ENCODE measurements around the gene NCOA1.
"Not testable (repeated sequence)": the region's sequence is repeated elsewhere in the genome, so short reads cannot be mapped to it uniquely, and the experiment has no call there.

Gene NCOA1

GRCh38 chr2:24577481-24577880 lies 86.4 kb downstream of the NCOA1 start:
- DNase-seq (ENCODE audit: low spot score): no peak

- DNase-seq (ENCODE audit: low spot score): no peak
Observed at GRCh38 chr2:24579053-24579803, 88.2 kb downstream of the NCOA1 start.

- no peak for DNase-seq (ENCODE audit: low spot score)
Observed at GRCh38 chr2:24580561-24580960, 89.5 kb downstream of the NCOA1 start.

GRCh38 chr2:24581971-24582370 lies 90.9 kb downstream of the NCOA1 start:
- DNase-seq (ENCODE audit: low spot score): not testable (repeated sequence)

GRCh38 chr2:24586955-24587354 lies 95.9 kb downstream of the NCOA1 start:
- no peak for DNase-seq (ENCODE audit: low spot score)

GRCh38 chr2:24588294-24588693 lies 97.2 kb downstream of the NCOA1 start:
- no peak for DNase-seq (ENCODE audit: low spot score)

- DNase-seq (ENCODE audit: low spot score): no peak
Observed at GRCh38 chr2:24592441-24593100, 101.5 kb downstream of the NCOA1 start.

- no peak for DNase-seq (ENCODE audit: low spot score)
Observed at GRCh38 chr2:24594283-24594682, 103.2 kb downstream of the NCOA1 start.

GRCh38 chr2:24597181-24597870 lies 106.3 kb downstream of the NCOA1 start:
- DNase-seq (ENCODE audit: low spot score): no peak

- DNase-seq (ENCODE audit: low spot score): not testable (repeated sequence)
Observed at GRCh38 chr2:24600140-24600539, 109.1 kb downstream of the NCOA1 start.

GRCh38 chr2:24611631-24612030 lies 120.6 kb downstream of the NCOA1 start:
- no peak for DNase-seq (ENCODE audit: low spot score)

- DNase-seq (ENCODE audit: low spot score): peak; percentile 14
Observed at GRCh38 chr2:24613154-24613814, 122.2 kb downstream of the NCOA1 start.

GRCh38 chr2:24616616-24617015 lies 125.6 kb downstream of the NCOA1 start:
- no peak for DNase-seq (ENCODE audit: low spot score)

GRCh38 chr2:24617424-24617823 lies 126.4 kb downstream of the NCOA1 start:
- DNase-seq (ENCODE audit: low spot score): no peak

GRCh38 chr2:24618144-24618543 lies 127.1 kb downstream of the NCOA1 start:
- DNase-seq (ENCODE audit: low spot score): no peak

- DNase-seq (ENCODE audit: low spot score): no peak
Observed at GRCh38 chr2:24618680-24619079, 127.6 kb downstream of the NCOA1 start.

- DNase-seq (ENCODE audit: low spot score): no peak
Observed at GRCh38 chr2:24620936-24621335, 129.9 kb downstream of the NCOA1 start.

GRCh38 chr2:24621779-24622538 lies 130.9 kb downstream of the NCOA1 start:
- no peak for DNase-seq (ENCODE audit: low spot score)

- no peak for DNase-seq (ENCODE audit: low spot score)
Observed at GRCh38 chr2:24623535-24623934, 132.5 kb downstream of the NCOA1 start.

- no peak for DNase-seq (ENCODE audit: low spot score)
Observed at GRCh38 chr2:24625728-24626127, 134.7 kb downstream of the NCOA1 start.

GRCh38 chr2:24626131-24626530 lies 135.1 kb downstream of the NCOA1 start:
- DNase-seq (ENCODE audit: low spot score): no peak

- no peak for DNase-seq (ENCODE audit: low spot score)
Observed at GRCh38 chr2:24628746-24629145, 137.7 kb downstream of the NCOA1 start.

Measured in CD4-positive, alpha-beta T cell treated with Interleukin-6 at 100 ng/mL for 8 hours (primary cell).